ENCODE measurements around the gene CDH20.

DNA sequence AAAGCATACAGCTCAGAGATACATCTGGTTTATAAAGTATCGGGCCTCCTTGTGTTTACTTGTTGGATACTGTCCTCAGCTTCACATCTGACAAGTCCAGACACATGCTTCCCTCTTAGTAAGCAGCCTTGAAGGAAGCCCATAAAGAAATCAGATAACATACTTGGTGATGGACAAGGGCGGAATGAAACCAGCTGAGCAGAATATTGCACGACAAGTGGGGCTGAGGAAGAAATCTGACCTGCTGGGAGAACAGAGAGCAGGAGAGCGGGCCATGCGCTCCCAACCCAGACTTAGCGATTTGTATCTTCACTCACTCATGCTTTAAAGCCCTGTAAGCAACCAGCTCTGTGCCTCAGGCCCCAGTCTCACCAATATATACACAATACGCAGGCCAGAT, 208.4 kb downstream of the CDH20 start:
- TF ChIP-seq POLR2A (IDR thresholded peaks at IDR 0.05; ENCODE audit: borderline replicate concordance, extremely low read depth, insufficient read depth, insufficient read length) = no peak
- TF ChIP-seq EZH2 (IDR thresholded peaks at IDR 0.05) = no peak
- TF ChIP-seq, protein P1, sequence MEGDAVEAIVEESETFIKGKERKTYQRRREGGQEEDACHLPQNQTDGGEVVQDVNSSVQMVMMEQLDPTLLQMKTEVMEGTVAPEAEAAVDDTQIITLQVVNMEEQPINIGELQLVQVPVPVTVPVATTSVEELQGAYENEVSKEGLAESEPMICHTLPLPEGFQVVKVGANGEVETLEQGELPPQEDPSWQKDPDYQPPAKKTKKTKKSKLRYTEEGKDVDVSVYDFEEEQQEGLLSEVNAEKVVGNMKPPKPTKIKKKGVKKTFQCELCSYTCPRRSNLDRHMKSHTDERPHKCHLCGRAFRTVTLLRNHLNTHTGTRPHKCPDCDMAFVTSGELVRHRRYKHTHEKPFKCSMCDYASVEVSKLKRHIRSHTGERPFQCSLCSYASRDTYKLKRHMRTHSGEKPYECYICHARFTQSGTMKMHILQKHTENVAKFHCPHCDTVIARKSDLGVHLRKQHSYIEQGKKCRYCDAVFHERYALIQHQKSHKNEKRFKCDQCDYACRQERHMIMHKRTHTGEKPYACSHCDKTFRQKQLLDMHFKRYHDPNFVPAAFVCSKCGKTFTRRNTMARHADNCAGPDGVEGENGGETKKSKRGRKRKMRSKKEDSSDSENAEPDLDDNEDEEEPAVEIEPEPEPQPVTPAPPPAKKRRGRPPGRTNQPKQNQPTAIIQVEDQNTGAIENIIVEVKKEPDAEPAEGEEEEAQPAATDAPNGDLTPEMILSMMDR (IDR thresholded peaks at IDR 0.05 in 2 of 3, conservative IDR thresholded peaks at IDR 0.05 in 1 of 3; ENCODE audit: borderline replicate concordance in 1 of 3, insufficient read depth in 1 of 3, low read depth in 2 of 3, low read length in 2 of 3) = no peak
- TF ChIP-seq JUND (IDR thresholded peaks at IDR 0.05) = no peak
- TF ChIP-seq RAD21 (IDR thresholded peaks at IDR 0.05; ENCODE audit: low read depth) = no peak
- TF ChIP-seq EGR1 (IDR thresholded peaks at IDR 0.05; ENCODE audit: low read depth) = no peak
- TF ChIP-seq, protein P2, sequence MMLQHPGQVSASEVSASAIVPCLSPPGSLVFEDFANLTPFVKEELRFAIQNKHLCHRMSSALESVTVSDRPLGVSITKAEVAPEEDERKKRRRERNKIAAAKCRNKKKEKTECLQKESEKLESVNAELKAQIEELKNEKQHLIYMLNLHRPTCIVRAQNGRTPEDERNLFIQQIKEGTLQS (IDR thresholded peaks at IDR 0.05) = no peak
- TF ChIP-seq YY1 (IDR thresholded peaks at IDR 0.05; ENCODE audit: extremely low read depth, insufficient replicate concordance, low read depth, low read length) = no peak
- no peak for TF ChIP-seq POLR2AphosphoS5 (IDR thresholded peaks at IDR 0.05; ENCODE audit: low read depth, low read length)
- TF ChIP-seq EZH2phosphoT487 (IDR thresholded peaks at IDR 0.05; ENCODE audit: borderline replicate concordance) = no peak
- no peak for TF ChIP-seq SIN3A (IDR thresholded peaks at IDR 0.05; ENCODE audit: low read depth)
- TF ChIP-seq ZNF274 (IDR thresholded peaks at IDR 0.05; ENCODE audit: low read depth, low read length) = no peak
- TF ChIP-seq, protein P3, sequence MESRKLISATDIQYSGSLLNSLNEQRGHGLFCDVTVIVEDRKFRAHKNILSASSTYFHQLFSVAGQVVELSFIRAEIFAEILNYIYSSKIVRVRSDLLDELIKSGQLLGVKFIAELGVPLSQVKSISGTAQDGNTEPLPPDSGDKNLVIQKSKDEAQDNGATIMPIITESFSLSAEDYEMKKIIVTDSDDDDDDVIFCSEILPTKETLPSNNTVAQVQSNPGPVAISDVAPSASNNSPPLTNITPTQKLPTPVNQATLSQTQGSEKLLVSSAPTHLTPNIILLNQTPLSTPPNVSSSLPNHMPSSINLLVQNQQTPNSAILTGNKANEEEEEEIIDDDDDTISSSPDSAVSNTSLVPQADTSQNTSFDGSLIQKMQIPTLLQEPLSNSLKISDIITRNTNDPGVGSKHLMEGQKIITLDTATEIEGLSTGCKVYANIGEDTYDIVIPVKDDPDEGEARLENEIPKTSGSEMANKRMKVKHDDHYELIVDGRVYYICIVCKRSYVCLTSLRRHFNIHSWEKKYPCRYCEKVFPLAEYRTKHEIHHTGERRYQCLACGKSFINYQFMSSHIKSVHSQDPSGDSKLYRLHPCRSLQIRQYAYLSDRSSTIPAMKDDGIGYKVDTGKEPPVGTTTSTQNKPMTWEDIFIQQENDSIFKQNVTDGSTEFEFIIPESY (IDR thresholded peaks at IDR 0.05; ENCODE audit: extremely low read depth, insufficient replicate concordance, low read length) = no peak
- TF ChIP-seq, protein P4, sequence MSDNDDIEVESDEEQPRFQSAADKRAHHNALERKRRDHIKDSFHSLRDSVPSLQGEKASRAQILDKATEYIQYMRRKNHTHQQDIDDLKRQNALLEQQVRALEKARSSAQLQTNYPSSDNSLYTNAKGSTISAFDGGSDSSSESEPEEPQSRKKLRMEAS (IDR thresholded peaks at IDR 0.05) = no peak
